GM19099 (cell line): ENCODE results near the gene IFI27L1.

Source experiments
- POLR2A ChIP-seq: IDR thresholded peaks from 3 replicates; pipeline ENCODE4 v1.6.1; 2011; ENCODE audit warnings: low read depth; ENCODE audit not compliant: insufficient read length; ENCODE audit errors: extremely low read depth

Gene IFI27L1

GRCh38 chr14:94044476-94045091 lies 36.5 kb upstream of the IFI27L1 start:
- TF ChIP-seq POLR2A, result no peak

GRCh38 chr14:94045101-94045500 lies 36.0 kb upstream of the IFI27L1 start:
- no peak for TF ChIP-seq POLR2A

GRCh38 chr14:94045563-94046345 lies 35.4 kb upstream of the IFI27L1 start:
- no peak for TF ChIP-seq POLR2A

- no peak for TF ChIP-seq POLR2A
Observed at GRCh38 chr14:94046696-94047250, 34.3 kb upstream of the IFI27L1 start.

GRCh38 chr14:94047581-94047980 lies 33.5 kb upstream of the IFI27L1 start:
- TF ChIP-seq POLR2A, result no peak

- no peak for TF ChIP-seq POLR2A
Observed at GRCh38 chr14:94048691-94049624, 32.2 kb upstream of the IFI27L1 start.

GRCh38 chr14:94049625-94050023 lies 31.5 kb upstream of the IFI27L1 start:
- no peak for TF ChIP-seq POLR2A

GRCh38 chr14:94050231-94050880 lies 30.8 kb upstream of the IFI27L1 start:
- no peak for TF ChIP-seq POLR2A

- no peak for TF ChIP-seq POLR2A
Observed at GRCh38 chr14:94051115-94051514, 30.0 kb upstream of the IFI27L1 start.

GRCh38 chr14:94051779-94052178 lies 29.3 kb upstream of the IFI27L1 start:
- TF ChIP-seq POLR2A, result no peak

- TF ChIP-seq POLR2A, result no peak
Observed at GRCh38 chr14:94052199-94052598, 28.9 kb upstream of the IFI27L1 start.

GRCh38 chr14:94052662-94053061 lies 28.4 kb upstream of the IFI27L1 start:
- no peak for TF ChIP-seq POLR2A

- no peak for TF ChIP-seq POLR2A
Observed at GRCh38 chr14:94054401-94054800, 26.7 kb upstream of the IFI27L1 start.

GRCh38 chr14:94054936-94055335 lies 26.2 kb upstream of the IFI27L1 start:
- TF ChIP-seq POLR2A, result no peak
